Neuronal stem cell (in vitro differentiated cells): ENCODE measurements around the gene SMG7.

Experiments used
- DNase-seq: peaks from one replicate; pipeline ENCODE4 v3.0.0-alpha.2; 2013; ENCODE audit warnings: low spot score
- H2AFZ ChIP-seq: one replicate; pipeline ENCODE4 v1.6.1; 2013; ENCODE audit warnings: mild to moderate bottlenecking, low read length, inconsistent platforms
- H2AK5ac ChIP-seq: 2 replicates; pipeline ENCODE4 v1.6.1; 2013; ENCODE audit warnings: low read depth, mild to moderate bottlenecking, inconsistent platforms, low read length, moderate library complexity, mixed read lengths
- H2BK120ac ChIP-seq: 2 replicates; pipeline ENCODE4 v1.6.1; 2013; ENCODE audit warnings: low read depth, mild to moderate bottlenecking, inconsistent platforms, low read length, moderate library complexity, mixed read lengths
- H2BK12ac ChIP-seq: one replicate; pipeline ENCODE4 v1.6.1; 2013; ENCODE audit warnings: low read length, inconsistent platforms
- H2BK15ac ChIP-seq: 2 replicates; pipeline ENCODE4 v1.6.1; 2013; ENCODE audit warnings: mild to moderate bottlenecking, low read length, inconsistent platforms, mixed read lengths
- H2BK5ac ChIP-seq: one replicate; pipeline ENCODE4 v1.6.1; 2013; ENCODE audit warnings: inconsistent platforms, mild to moderate bottlenecking, low read length, moderate library complexity
- H3K14ac ChIP-seq: one replicate; pipeline ENCODE4 v1.6.1; 2013; ENCODE audit warnings: low read length, inconsistent platforms
- H3K18ac ChIP-seq: 2 replicates; pipeline ENCODE4 v1.6.1; 2013; ENCODE audit warnings: low read length, inconsistent platforms
- H3K23ac ChIP-seq: 2 replicates; pipeline ENCODE4 v1.6.1; 2013; ENCODE audit warnings: low read depth, mild to moderate bottlenecking, mixed read lengths, low read length, inconsistent platforms; ENCODE audit not compliant: poor library complexity
- H3K27ac ChIP-seq: replicated peaks from 3 replicates; pipeline ENCODE4 v1.5.1; 2013; ENCODE audit warnings: low read length, inconsistent platforms
- H3K27me3 ChIP-seq, 3 experiments: 2 replicates each; pipeline ENCODE4 v1.6.1; 2013; ENCODE audit warnings: low read length in 3 of 3, mild to moderate bottlenecking in 2 of 3, inconsistent platforms in 1 of 3, low read depth in 1 of 3, mixed read lengths in 1 of 3, moderate library complexity in 1 of 3; ENCODE audit not compliant: control insufficient read depth in 3 of 3, insufficient read depth in 3 of 3
- H3K36me3 ChIP-seq, 2 donors: replicated peaks in 1 of 2; 2 replicates each; pipeline ENCODE4 v1.6.1; 2013; ENCODE audit warnings: low read length in 2 of 2; ENCODE audit not compliant: control insufficient read depth in 2 of 2, insufficient read depth in 2 of 2
- H3K4ac ChIP-seq: 2 replicates; pipeline ENCODE4 v1.6.1; 2013; ENCODE audit warnings: inconsistent platforms, mild to moderate bottlenecking, low read length, moderate library complexity
- H3K4me1 ChIP-seq, 2 donors: 1 replicate in 1 of 2; 2 replicates in 1 of 2; pipeline ENCODE4 v1.6.1; 2013; ENCODE audit warnings: low read length in 2 of 2, low read depth in 1 of 2; ENCODE audit not compliant: control insufficient read depth in 2 of 2, insufficient read depth in 1 of 2
- H3K4me2 ChIP-seq: one replicate; pipeline ENCODE4 v1.6.1; 2013; ENCODE audit warnings: mild to moderate bottlenecking, low read length, inconsistent platforms; ENCODE audit not compliant: insufficient read depth, poor library complexity, severe bottlenecking
- H3K4me3 ChIP-seq, 2 donors: 2 replicates each; pipeline ENCODE4 v1.5.1; 2013; ENCODE audit warnings: low read length in 2 of 2, mild to moderate bottlenecking in 2 of 2, inconsistent platforms in 1 of 2, moderate library complexity in 1 of 2
- H3K79me1 ChIP-seq: one replicate; pipeline ENCODE4 v1.6.1; 2013; ENCODE audit warnings: low read depth, mild to moderate bottlenecking, inconsistent platforms, low read length, moderate library complexity
- H3K9ac ChIP-seq: one replicate; pipeline ENCODE4 v1.6.1; 2013; ENCODE audit warnings: mild to moderate bottlenecking, low read depth, low read length, inconsistent platforms; ENCODE audit not compliant: poor library complexity
- H3K9me3 ChIP-seq, 2 donors: replicated peaks in 1 of 2; 2 replicates each; pipeline versions ENCODE3 to v1.6.1; 2013; ENCODE audit warnings: low read length in 2 of 2, mild to moderate bottlenecking in 2 of 2, inconsistent platforms in 1 of 2, low read depth in 1 of 2, mixed read lengths in 1 of 2, moderate library complexity in 1 of 2; ENCODE audit not compliant: control insufficient read depth in 2 of 2, insufficient read depth in 1 of 2
- H4K8ac ChIP-seq: one replicate; pipeline ENCODE4 v1.6.1; 2013; ENCODE audit warnings: low read depth, mild to moderate bottlenecking, inconsistent platforms, low read length, moderate library complexity
- H4K91ac ChIP-seq: one replicate; pipeline ENCODE4 v1.6.1; 2013; ENCODE audit warnings: low read length, low read depth, mild to moderate bottlenecking, inconsistent platforms; ENCODE audit not compliant: poor library complexity
- WGBS, 2 donors: extraction: QIAGEN DNeasy Blood & Tissue Kit; methylation state at CpG; one replicate each; pipeline ENCODE4 v1.1.7; 2013; ENCODE audit warnings: missing lambda C conversion rate in 2 of 2, mixed read lengths in 1 of 2; ENCODE audit not compliant: insufficient read length in 2 of 2, insufficient replicate concordance in 1 of 2; ENCODE audit errors: extremely low coverage in 2 of 2; 5-methylcytosine and 5-hydroxymethylcytosine counted together

Gene SMG7

DNA sequence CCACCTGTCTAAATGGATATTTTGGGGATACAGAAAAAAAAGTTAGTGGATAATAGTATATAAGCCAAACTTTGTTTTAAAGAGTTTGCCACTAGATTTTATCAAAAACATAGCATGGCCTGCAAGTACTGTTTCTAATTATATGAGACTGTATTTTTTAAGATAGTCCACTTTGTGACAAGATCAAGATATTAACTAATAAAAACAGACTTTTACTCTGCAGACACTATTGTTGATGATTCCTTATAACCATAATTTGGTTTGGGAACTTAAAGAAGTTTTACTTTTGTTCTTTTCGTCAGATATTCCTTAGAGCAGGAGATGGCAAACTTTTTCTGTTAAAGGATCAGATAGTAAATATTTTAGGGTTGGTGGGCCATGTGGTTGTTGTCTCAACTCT is 36.4 kb downstream of the SMG7 start:
- WGBS, 2 donors, result no CpG with 5 or more reads among the region's 1 CpG
- no peak overlapping the region for H2BK120ac ChIP-seq
- no peak overlapping the region for H3K4ac ChIP-seq
- H3K36me3 ChIP-seq, result peaks cover 2 to 22% of the 10 kb centered on the region in 2 donors
- H2BK12ac ChIP-seq, result no peak overlapping the region
- H2AFZ ChIP-seq, result no peak overlapping the region
- H3K9ac ChIP-seq, result no peak overlapping the region
- DNase-seq, result no peak
- H4K91ac ChIP-seq, result no peak overlapping the region
- H2AK5ac ChIP-seq, result no peak overlapping the region
- no peaks in the 10 kb centered on the region for H3K27me3 ChIP-seq
- H3K4me2 ChIP-seq, result no peak overlapping the region
- no peak overlapping the region for H2BK15ac ChIP-seq
- H4K8ac ChIP-seq, result no peak overlapping the region
- peaks cover 2% of the 10 kb centered on the region for H3K79me1 ChIP-seq
- peaks cover 3 to 5% of the 10 kb centered on the region in 2 donors for H3K4me1 ChIP-seq
- no peak overlapping the region for H2BK5ac ChIP-seq
- H3K14ac ChIP-seq, result no peak overlapping the region
- H3K9me3 ChIP-seq, result no peaks in the 10 kb centered on the region
- no peak overlapping the region for H3K4me3 ChIP-seq
- no peak overlapping the region for H3K18ac ChIP-seq
- H3K27ac ChIP-seq, result no peak overlapping the region
- H3K23ac ChIP-seq, result no peak overlapping the region

GRCh38 chr1:183512450-183512849 is 40.2 kb downstream of the SMG7 start:
- no peak for DNase-seq
- H3K9ac ChIP-seq, result no peak overlapping the region
- no peak overlapping the region for H2BK5ac ChIP-seq
- peaks cover 0 to 2% of the 10 kb centered on the region in 2 donors for H3K4me1 ChIP-seq
- peaks cover 2 to 44% of the 10 kb centered on the region in 2 donors for H3K36me3 ChIP-seq
- H2AFZ ChIP-seq, result no peak overlapping the region
- H4K8ac ChIP-seq, result no peak overlapping the region
- no peak overlapping the region for H2BK12ac ChIP-seq
- no peak overlapping the region for H3K4me3 ChIP-seq
- no peak overlapping the region for H3K23ac ChIP-seq
- no peak overlapping the region for H3K27ac ChIP-seq
- H2AK5ac ChIP-seq, result no peak overlapping the region
- H3K27me3 ChIP-seq, result no peaks in the 10 kb centered on the region
- no peak overlapping the region for H3K4ac ChIP-seq
- no peaks in the 10 kb centered on the region for H3K9me3 ChIP-seq
- no peak overlapping the region for H3K14ac ChIP-seq
- no CpG with 5 or more reads among the region's 2 CpGs for WGBS, 2 donors
- H2BK15ac ChIP-seq, result no peak overlapping the region
- no peak overlapping the region for H2BK120ac ChIP-seq
- no peak overlapping the region for H3K4me2 ChIP-seq
- no peak overlapping the region for H3K18ac ChIP-seq
- no peaks in the 10 kb centered on the region for H3K79me1 ChIP-seq
- no peak overlapping the region for H4K91ac ChIP-seq

DNA sequence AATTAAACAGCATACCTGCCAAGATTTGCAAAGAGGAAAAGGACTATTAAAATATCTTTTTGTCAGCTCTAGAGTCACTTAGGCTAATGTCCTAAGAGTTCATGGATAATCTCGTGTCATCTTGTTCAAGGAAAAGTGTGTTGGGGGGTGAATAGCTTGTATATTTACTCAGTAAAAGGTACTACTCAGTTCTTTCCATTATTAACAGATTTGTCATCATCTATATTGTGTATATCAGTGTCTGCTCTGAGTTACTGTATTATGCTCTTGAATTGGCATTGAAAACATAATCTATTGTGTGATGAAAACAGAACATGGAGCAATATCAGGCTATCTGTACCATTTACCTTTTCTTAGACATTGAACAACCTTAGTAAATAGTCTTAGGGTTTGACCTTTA is 41.9 kb downstream of the SMG7 start:
- no peak overlapping the region for H3K14ac ChIP-seq
- H2BK15ac ChIP-seq, result no peak overlapping the region
- H3K18ac ChIP-seq, result no peak overlapping the region
- no peaks in the 10 kb centered on the region for H3K79me1 ChIP-seq
- H3K27ac ChIP-seq, result no peak overlapping the region
- no peaks in the 10 kb centered on the region for H3K9me3 ChIP-seq
- no peak overlapping the region for H3K23ac ChIP-seq
- no peak overlapping the region for H2AFZ ChIP-seq
- no peak overlapping the region for H3K4ac ChIP-seq
- H2AK5ac ChIP-seq, result no peak overlapping the region
- H2BK5ac ChIP-seq, result no peak overlapping the region
- H3K4me3 ChIP-seq, result no peak overlapping the region
- no peak overlapping the region for H3K9ac ChIP-seq
- no peaks in the 10 kb centered on the region for H3K27me3 ChIP-seq
- peaks cover 2 to 54% of the 10 kb centered on the region in 2 donors for H3K36me3 ChIP-seq
- DNase-seq, result no peak
- H4K91ac ChIP-seq, result no peak overlapping the region
- peaks cover 0 to 2% of the 10 kb centered on the region in 2 donors for H3K4me1 ChIP-seq
- no peak overlapping the region for H2BK12ac ChIP-seq
- no peak overlapping the region for H3K4me2 ChIP-seq
- H4K8ac ChIP-seq, result no peak overlapping the region
- WGBS, 2 donors, result no CpG with 5 or more reads among the region's 1 CpG
- H2BK120ac ChIP-seq, result no peak overlapping the region

DNA sequence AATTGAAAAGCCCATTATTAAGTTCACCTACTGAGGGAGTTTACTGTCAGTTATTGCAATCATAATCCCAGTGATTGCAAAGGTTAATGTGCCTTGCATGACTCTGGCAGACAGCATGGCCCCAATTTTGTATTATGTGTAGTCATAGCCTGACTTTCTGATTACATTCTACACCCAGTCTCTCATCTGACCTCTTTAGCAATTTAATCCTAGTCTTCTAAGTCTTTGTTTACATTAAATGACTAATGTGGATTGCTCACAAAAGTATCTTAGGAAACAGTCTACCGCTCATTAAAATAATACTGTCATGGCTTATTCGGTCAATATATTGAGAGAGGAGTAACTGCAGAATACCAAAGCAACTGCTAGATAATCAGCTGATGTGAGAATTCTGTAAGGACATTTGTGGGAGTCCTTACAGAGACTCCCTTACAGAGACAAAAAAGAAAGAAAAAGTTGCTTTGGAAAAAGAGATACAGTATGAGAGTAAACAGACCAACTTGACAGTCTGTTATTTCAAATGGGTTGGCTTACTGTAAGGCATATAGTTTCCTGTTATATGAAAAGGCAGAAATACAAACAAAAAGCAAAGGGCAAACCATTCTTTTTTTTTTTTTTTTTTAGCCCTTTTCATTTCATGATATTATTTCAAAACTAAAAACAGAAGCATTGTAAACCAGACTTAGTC is 42.8 kb downstream of the SMG7 start:
- Histone ChIP-seq H3K4me3 (no peak overlapping the region), H3K4me2 (no peak overlapping the region), H3K4ac (no peak overlapping the region), H2AK5ac (no peak overlapping the region), H3K36me3 (peaks cover 2 to 63% of the 10 kb centered on the region in 2 donors), H3K27me3 (no peaks in the 10 kb centered on the region), H3K9ac (no peak overlapping the region), H3K27ac (no peak overlapping the region), H2BK15ac (no peak overlapping the region), H3K4me1 (peaks cover 0 to 2% of the 10 kb centered on the region in 2 donors), H3K14ac (no peak overlapping the region), H3K18ac (no peak overlapping the region), H3K79me1 (no peaks in the 10 kb centered on the region), H2AFZ (no peak overlapping the region), H2BK120ac (no peak overlapping the region), H4K8ac (no peak overlapping the region), H2BK5ac (no peak overlapping the region), H4K91ac (no peak overlapping the region), H2BK12ac (no peak overlapping the region), H3K9me3 (no peaks in the 10 kb centered on the region), H3K23ac (no peak overlapping the region)
- WGBS, 2 donors, result no CpG with 5 or more reads among the region's 2 CpGs
- DNase-seq, result no peak
